Ishikawa (cell line): ENCODE measurements around the gene HSPBAP1.

Experiments used
- CEBPB ChIP-seq: IDR thresholded peaks from 2 replicates; pipeline ENCODE4 v1.6.1; 2012
- CREB1 ChIP-seq: IDR thresholded peaks from 2 replicates; pipeline ENCODE4 v1.6.1; 2012; ENCODE audit warnings: low read depth
- EGR1 ChIP-seq: IDR thresholded peaks from 2 replicates; pipeline ENCODE4 v1.6.1; 2012
- EP300 ChIP-seq: IDR thresholded peaks from 2 replicates; pipeline ENCODE4 v1.6.1; 2012; ENCODE audit warnings: borderline replicate concordance
- FOXM1 ChIP-seq: IDR thresholded peaks from 2 replicates; pipeline ENCODE4 v1.6.1; 2012; ENCODE audit warnings: low read depth, borderline replicate concordance
- MAX ChIP-seq: IDR thresholded peaks from 2 replicates; pipeline ENCODE4 v1.6.1; 2012
- NFIC ChIP-seq: IDR thresholded peaks from 2 replicates; pipeline ENCODE4 v1.6.1; 2012
- RAD21 ChIP-seq: IDR thresholded peaks from 2 replicates; pipeline ENCODE4 v1.6.1; 2012; ENCODE audit warnings: low read depth
- TAF1 ChIP-seq: IDR thresholded peaks from 2 replicates; pipeline ENCODE4 v1.6.1; 2012; ENCODE audit warnings: low read depth, mild to moderate bottlenecking
- TCF12 ChIP-seq: IDR thresholded peaks from 2 replicates; pipeline ENCODE4 v1.6.1; 2012; ENCODE audit warnings: low read depth
- TEAD4 ChIP-seq: IDR thresholded peaks from 2 replicates; pipeline ENCODE4 v1.6.1; 2012
- YY1 ChIP-seq: IDR thresholded peaks from 2 replicates; pipeline ENCODE4 v1.6.1; 2012; ENCODE audit warnings: low read depth
- ZBTB7A ChIP-seq: IDR thresholded peaks from 2 replicates; pipeline ENCODE4 v1.6.1; 2012; ENCODE audit warnings: low read depth
- TF ChIP-seq, protein P1 (sequence below): IDR thresholded peaks from 2 replicates; pipeline ENCODE4 v1.6.1; 2012
- TF ChIP-seq, protein P2 (sequence below): IDR thresholded peaks from 2 replicates; pipeline ENCODE4 v1.6.1; 2012; ENCODE audit warnings: low read depth, mild to moderate bottlenecking

HSPBAP1 gene

GRCh38 chr3:122803977-122804376, 10.3 kb upstream of the HSPBAP1 start:
- TF ChIP-seq, protein P1, sequence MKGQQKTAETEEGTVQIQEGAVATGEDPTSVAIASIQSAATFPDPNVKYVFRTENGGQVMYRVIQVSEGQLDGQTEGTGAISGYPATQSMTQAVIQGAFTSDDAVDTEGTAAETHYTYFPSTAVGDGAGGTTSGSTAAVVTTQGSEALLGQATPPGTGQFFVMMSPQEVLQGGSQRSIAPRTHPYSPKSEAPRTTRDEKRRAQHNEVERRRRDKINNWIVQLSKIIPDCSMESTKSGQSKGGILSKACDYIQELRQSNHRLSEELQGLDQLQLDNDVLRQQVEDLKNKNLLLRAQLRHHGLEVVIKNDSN, result no peak
- no peak for TF ChIP-seq EP300
- no peak for TF ChIP-seq TAF1
- no peak for TF ChIP-seq FOXM1
- no peak for TF ChIP-seq MAX
- no peak for TF ChIP-seq CEBPB
- TF ChIP-seq YY1, result no peak
- TF ChIP-seq TCF12, result no peak
- TF ChIP-seq RAD21, result no peak
- no peak for TF ChIP-seq ZBTB7A
- TF ChIP-seq NFIC, result no peak

GRCh38 chr3:122802323-122802722, 8.7 kb upstream of the HSPBAP1 start:
- TF ChIP-seq TAF1, result no peak
- TF ChIP-seq TCF12, result no peak
- TF ChIP-seq, protein P2, sequence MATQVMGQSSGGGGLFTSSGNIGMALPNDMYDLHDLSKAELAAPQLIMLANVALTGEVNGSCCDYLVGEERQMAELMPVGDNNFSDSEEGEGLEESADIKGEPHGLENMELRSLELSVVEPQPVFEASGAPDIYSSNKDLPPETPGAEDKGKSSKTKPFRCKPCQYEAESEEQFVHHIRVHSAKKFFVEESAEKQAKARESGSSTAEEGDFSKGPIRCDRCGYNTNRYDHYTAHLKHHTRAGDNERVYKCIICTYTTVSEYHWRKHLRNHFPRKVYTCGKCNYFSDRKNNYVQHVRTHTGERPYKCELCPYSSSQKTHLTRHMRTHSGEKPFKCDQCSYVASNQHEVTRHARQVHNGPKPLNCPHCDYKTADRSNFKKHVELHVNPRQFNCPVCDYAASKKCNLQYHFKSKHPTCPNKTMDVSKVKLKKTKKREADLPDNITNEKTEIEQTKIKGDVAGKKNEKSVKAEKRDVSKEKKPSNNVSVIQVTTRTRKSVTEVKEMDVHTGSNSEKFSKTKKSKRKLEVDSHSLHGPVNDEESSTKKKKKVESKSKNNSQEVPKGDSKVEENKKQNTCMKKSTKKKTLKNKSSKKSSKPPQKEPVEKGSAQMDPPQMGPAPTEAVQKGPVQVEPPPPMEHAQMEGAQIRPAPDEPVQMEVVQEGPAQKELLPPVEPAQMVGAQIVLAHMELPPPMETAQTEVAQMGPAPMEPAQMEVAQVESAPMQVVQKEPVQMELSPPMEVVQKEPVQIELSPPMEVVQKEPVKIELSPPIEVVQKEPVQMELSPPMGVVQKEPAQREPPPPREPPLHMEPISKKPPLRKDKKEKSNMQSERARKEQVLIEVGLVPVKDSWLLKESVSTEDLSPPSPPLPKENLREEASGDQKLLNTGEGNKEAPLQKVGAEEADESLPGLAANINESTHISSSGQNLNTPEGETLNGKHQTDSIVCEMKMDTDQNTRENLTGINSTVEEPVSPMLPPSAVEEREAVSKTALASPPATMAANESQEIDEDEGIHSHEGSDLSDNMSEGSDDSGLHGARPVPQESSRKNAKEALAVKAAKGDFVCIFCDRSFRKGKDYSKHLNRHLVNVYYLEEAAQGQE, result no peak
- TF ChIP-seq YY1, result no peak
- no peak for TF ChIP-seq EP300

GRCh38 chr3:122800706-122801237, 7.1 kb upstream of the HSPBAP1 start:
- TF ChIP-seq RAD21 (no peak), YY1 (no peak), CEBPB (no peak), TEAD4 (no peak), NFIC (no peak), MAX (no peak), TAF1 (no peak), ZBTB7A (no peak), TCF12 (no peak), EP300 (no peak), CREB1 (no peak), EGR1 (no peak), FOXM1 (no peak)
- TF ChIP-seq, protein P1, result no peak
- TF ChIP-seq, protein P2, result no peak

DNA sequence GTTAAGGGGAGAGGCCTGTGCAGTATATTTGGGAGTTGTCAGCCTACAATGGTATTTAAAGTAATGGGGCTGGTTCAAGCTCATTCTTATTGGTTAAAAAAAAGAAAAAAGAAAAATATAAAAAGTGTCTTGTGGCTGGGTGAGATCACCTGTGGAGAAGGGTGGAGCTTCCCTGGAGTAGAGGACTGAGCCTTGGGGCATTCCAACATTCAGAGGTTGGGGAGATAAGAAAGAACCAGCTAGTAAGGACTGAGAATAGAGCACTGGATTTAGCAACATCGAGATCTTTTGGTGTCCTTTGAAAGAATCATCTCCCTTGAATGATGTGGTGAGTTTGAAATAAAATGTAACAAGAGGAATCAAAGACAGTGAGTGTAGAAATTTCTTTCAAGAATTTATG, 6.4 kb upstream of the HSPBAP1 start:
- TF ChIP-seq ZBTB7A, result no peak
- TF ChIP-seq FOXM1, result no peak
- TF ChIP-seq, protein P1, result no peak
- no peak for TF ChIP-seq NFIC
- no peak for TF ChIP-seq EP300
- TF ChIP-seq TCF12, result no peak
- no peak for TF ChIP-seq RAD21
- TF ChIP-seq CEBPB, result no peak
- no peak for TF ChIP-seq MAX
- no peak for TF ChIP-seq CREB1

DNA sequence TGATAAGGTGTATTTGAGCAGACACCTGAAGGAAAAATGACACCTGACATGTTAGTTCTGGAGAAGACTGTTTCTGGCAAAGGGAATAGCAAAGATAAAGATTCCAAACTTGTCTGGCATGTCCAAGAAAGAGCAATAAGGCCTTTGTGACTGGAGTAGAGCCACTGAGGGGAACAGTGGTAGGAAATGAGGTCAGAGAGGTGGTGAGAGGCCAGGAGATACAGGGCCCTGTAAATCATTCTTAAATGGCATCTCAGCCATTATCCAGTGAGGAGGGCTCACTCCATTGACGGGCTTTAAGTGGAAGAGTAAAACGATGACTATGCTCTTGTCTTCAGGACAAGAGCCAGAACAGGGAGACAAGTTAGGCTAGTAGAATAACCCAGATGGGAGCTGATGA, 5.7 kb upstream of the HSPBAP1 start:
- TF ChIP-seq, protein P1, result no peak
- no peak for TF ChIP-seq EP300
- TF ChIP-seq TAF1, result no peak
- TF ChIP-seq, protein P2, result no peak
- TF ChIP-seq YY1, result no peak
- TF ChIP-seq TEAD4, result no peak
- no peak for TF ChIP-seq NFIC
- no peak for TF ChIP-seq RAD21
- no peak for TF ChIP-seq TCF12
- TF ChIP-seq MAX, result no peak
- TF ChIP-seq ZBTB7A, result no peak
- no peak for TF ChIP-seq CEBPB
- no peak for TF ChIP-seq EGR1
- no peak for TF ChIP-seq CREB1
- no peak for TF ChIP-seq FOXM1
